ENCODE measurements around the gene ARAP2.

GRCh38 chr4:36227913-36228312 lies 16.4 kb downstream of the ARAP2 start:
- TF ChIP-seq, protein P1, sequence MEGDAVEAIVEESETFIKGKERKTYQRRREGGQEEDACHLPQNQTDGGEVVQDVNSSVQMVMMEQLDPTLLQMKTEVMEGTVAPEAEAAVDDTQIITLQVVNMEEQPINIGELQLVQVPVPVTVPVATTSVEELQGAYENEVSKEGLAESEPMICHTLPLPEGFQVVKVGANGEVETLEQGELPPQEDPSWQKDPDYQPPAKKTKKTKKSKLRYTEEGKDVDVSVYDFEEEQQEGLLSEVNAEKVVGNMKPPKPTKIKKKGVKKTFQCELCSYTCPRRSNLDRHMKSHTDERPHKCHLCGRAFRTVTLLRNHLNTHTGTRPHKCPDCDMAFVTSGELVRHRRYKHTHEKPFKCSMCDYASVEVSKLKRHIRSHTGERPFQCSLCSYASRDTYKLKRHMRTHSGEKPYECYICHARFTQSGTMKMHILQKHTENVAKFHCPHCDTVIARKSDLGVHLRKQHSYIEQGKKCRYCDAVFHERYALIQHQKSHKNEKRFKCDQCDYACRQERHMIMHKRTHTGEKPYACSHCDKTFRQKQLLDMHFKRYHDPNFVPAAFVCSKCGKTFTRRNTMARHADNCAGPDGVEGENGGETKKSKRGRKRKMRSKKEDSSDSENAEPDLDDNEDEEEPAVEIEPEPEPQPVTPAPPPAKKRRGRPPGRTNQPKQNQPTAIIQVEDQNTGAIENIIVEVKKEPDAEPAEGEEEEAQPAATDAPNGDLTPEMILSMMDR (conservative IDR thresholded peaks at IDR 0.05; ENCODE audit: low read length) = no peak
- TF ChIP-seq EZH2phosphoT487 (IDR thresholded peaks at IDR 0.05; ENCODE audit: borderline replicate concordance, low read depth, low read length) = no peak
